Vagina (tissue), 2 donors: ENCODE data around the gene CSMD2. TPM values are rescaled to one million over a fixed set of nuclear protein-coding genes. Genes with fewer than 3 reads are reported as not detected.

Experiments used
- DNase-seq, 2 donors: peaks; one replicate each; pipeline ENCODE4 v3.0.0-alpha.2; 2017; ENCODE audit errors: extremely low spot score in 2 of 2
- H3K27ac ChIP-seq: fragments of 200-600 bp; sonication (generic); one replicate; pipeline ENCODE4 v1.5.1; 2019
- H3K27me3 ChIP-seq: fragments of 200-600 bp; sonication (generic); one replicate; pipeline ENCODE4 v1.5.1; 2019
- H3K36me3 ChIP-seq, 2 donors: fragments of 200-600 bp; sonication (generic); one replicate each; pipeline ENCODE4 v1.5.1; 2017 to 2019
- H3K4me1 ChIP-seq: fragments of 200-600 bp; sonication (generic); one replicate; pipeline ENCODE4 v1.5.1; 2019
- H3K4me3 ChIP-seq, 2 donors: fragments of 200-600 bp; sonication (generic); 1 replicate in 1 of 2; 2 replicates in 1 of 2; pipeline ENCODE4 v1.5.1; 2016 to 2019
- H3K9me3 ChIP-seq: fragments of 200-600 bp; sonication (generic); one replicate; pipeline ENCODE4 v1.5.1; 2019
- CTCF ChIP-seq, 3 experiments: fragments of 450-650 bp in 2 of 3; fragments of 200-600 bp in 1 of 3; sonication (generic) in 1 of 3; IDR thresholded peaks; one replicate each; pipeline ENCODE4 v1.5.1; 2017 to 2019; ENCODE audit warnings: antibody characterized with exemption in 3 of 3, mild to moderate bottlenecking in 2 of 3, moderate library complexity in 2 of 3
- POLR2A ChIP-seq, 2 donors: fragments of 450-650 bp; IDR thresholded peaks; one replicate each; pipeline ENCODE4 v1.6.1; 2017; ENCODE audit warnings: antibody characterized with exemption in 2 of 2, mild to moderate bottlenecking in 2 of 2, moderate library complexity in 2 of 2
- POLR2AphosphoS5 ChIP-seq, 2 donors: sonication (generic); formaldehyde crosslinking; IDR thresholded peaks; one replicate each; pipeline ENCODE4 v1.9.0; 2017; ENCODE audit warnings: antibody characterized with exemption in 2 of 2, mild to moderate bottlenecking in 2 of 2, low read depth in 1 of 2; ENCODE audit not compliant: insufficient read depth in 1 of 2
- intact Hi-C: fragments of 100-400 bp; cut with DNase I; formaldehyde crosslinking; loops from one replicate; pipeline ENCODE4 v1.15.1; 2023
- total RNA-seq: library from RNA; depleted of rRNA; stranded (reverse); fragments of >200 nt; gene quantifications from one replicate; pipeline ENCODE4 v1.2.3, GENCODE V29; 2016

The CSMD2 gene
- total RNA-seq, 1 donor from 2014 or later = 0.25 TPM

- intact Hi-C loops = no loop called here
- H3K27me3 ChIP-seq = peaks cover 8% of the 10 kb centered on the region
- no peaks in the 10 kb centered on the region for H3K9me3 ChIP-seq
- no peak for DNase-seq
- H3K4me3 ChIP-seq = peak overlapping the region; percentile 34 to 35
- H3K27ac ChIP-seq = no peak overlapping the region
- TF ChIP-seq POLR2A (IDR thresholded peaks at IDR 0.05) (no peak), CTCF (IDR thresholded peaks at IDR 0.05) (peak; percentile 5 to 28 (median 8))
- H3K4me1 ChIP-seq = peaks cover 33% of the 10 kb centered on the region
- H3K36me3 ChIP-seq = no peaks in the 10 kb centered on the region
Observed at GRCh38 chr1:34162852-34163766, 1.9 kb downstream of the CSMD2 start.

GRCh38 chr1:34156739-34157138, 8.3 kb downstream of the CSMD2 start:
- no peak for TF ChIP-seq POLR2A (IDR thresholded peaks at IDR 0.05)
- TF ChIP-seq POLR2AphosphoS5 (IDR thresholded peaks at IDR 0.05; ENCODE audit: insufficient read depth in 1 of 2, low read depth in 1 of 2) = no peak
- no peak for TF ChIP-seq CTCF (IDR thresholded peaks at IDR 0.05)
- Histone ChIP-seq H3K36me3 (no peaks in the 10 kb centered on the region), H3K9me3 (no peaks in the 10 kb centered on the region), H3K4me1 (no peaks in the 10 kb centered on the region), H3K27ac (no peak overlapping the region), H3K27me3 (no peaks in the 10 kb centered on the region), H3K4me3 (no peak overlapping the region)
- intact Hi-C loops = no loop called here
- no peak for DNase-seq

GRCh38 chr1:34155860-34156259, 9.2 kb downstream of the CSMD2 start:
- no peaks in the 10 kb centered on the region for H3K9me3 ChIP-seq
- no peak overlapping the region for H3K27ac ChIP-seq
- TF ChIP-seq POLR2AphosphoS5 (IDR thresholded peaks at IDR 0.05; ENCODE audit: insufficient read depth in 1 of 2, low read depth in 1 of 2) (no peak), POLR2A (IDR thresholded peaks at IDR 0.05) (no peak), CTCF (IDR thresholded peaks at IDR 0.05) (no peak)
- no peaks in the 10 kb centered on the region for H3K36me3 ChIP-seq
- no peak for DNase-seq
- H3K4me1 ChIP-seq = no peaks in the 10 kb centered on the region
- no peak overlapping the region for H3K4me3 ChIP-seq
- intact Hi-C loops = no loop called here
- H3K27me3 ChIP-seq = no peaks in the 10 kb centered on the region

GRCh38 chr1:34153246-34153645, 11.8 kb downstream of the CSMD2 start:
- no peak overlapping the region for H3K27ac ChIP-seq
- no peaks in the 10 kb centered on the region for H3K4me1 ChIP-seq
- H3K36me3 ChIP-seq = no peaks in the 10 kb centered on the region
- DNase-seq = no peak
- no peaks in the 10 kb centered on the region for H3K27me3 ChIP-seq
- no peak for TF ChIP-seq CTCF (IDR thresholded peaks at IDR 0.05)
- TF ChIP-seq POLR2AphosphoS5 (IDR thresholded peaks at IDR 0.05; ENCODE audit: insufficient read depth in 1 of 2, low read depth in 1 of 2) = no peak
- TF ChIP-seq POLR2A (IDR thresholded peaks at IDR 0.05) = no peak
- intact Hi-C loops = no loop called here
- H3K9me3 ChIP-seq = no peaks in the 10 kb centered on the region
- no peak overlapping the region for H3K4me3 ChIP-seq

GRCh38 chr1:34149501-34149900, 15.5 kb downstream of the CSMD2 start:
- intact Hi-C loops = no loop called here
- Histone ChIP-seq H3K4me3 (no peak overlapping the region), H3K4me1 (no peaks in the 10 kb centered on the region), H3K9me3 (no peaks in the 10 kb centered on the region), H3K27me3 (no peaks in the 10 kb centered on the region), H3K27ac (no peak overlapping the region), H3K36me3 (no peaks in the 10 kb centered on the region)
- TF ChIP-seq POLR2AphosphoS5 (IDR thresholded peaks at IDR 0.05; ENCODE audit: insufficient read depth in 1 of 2, low read depth in 1 of 2) (no peak), POLR2A (IDR thresholded peaks at IDR 0.05) (no peak), CTCF (IDR thresholded peaks at IDR 0.05) (no peak)
- DNase-seq = no peak
